Measurements from ENCODE around the gene RAMAC. TPM values are rescaled to one million over a fixed set of nuclear protein-coding genes. Genes with fewer than 3 reads are reported as not detected.

Gene RAMAC
- total and polyA plus RNA-seq, 2 of the 4 experiments (the other 2 are of a cell fraction): 23.6 to 29.6 TPM

DNA sequence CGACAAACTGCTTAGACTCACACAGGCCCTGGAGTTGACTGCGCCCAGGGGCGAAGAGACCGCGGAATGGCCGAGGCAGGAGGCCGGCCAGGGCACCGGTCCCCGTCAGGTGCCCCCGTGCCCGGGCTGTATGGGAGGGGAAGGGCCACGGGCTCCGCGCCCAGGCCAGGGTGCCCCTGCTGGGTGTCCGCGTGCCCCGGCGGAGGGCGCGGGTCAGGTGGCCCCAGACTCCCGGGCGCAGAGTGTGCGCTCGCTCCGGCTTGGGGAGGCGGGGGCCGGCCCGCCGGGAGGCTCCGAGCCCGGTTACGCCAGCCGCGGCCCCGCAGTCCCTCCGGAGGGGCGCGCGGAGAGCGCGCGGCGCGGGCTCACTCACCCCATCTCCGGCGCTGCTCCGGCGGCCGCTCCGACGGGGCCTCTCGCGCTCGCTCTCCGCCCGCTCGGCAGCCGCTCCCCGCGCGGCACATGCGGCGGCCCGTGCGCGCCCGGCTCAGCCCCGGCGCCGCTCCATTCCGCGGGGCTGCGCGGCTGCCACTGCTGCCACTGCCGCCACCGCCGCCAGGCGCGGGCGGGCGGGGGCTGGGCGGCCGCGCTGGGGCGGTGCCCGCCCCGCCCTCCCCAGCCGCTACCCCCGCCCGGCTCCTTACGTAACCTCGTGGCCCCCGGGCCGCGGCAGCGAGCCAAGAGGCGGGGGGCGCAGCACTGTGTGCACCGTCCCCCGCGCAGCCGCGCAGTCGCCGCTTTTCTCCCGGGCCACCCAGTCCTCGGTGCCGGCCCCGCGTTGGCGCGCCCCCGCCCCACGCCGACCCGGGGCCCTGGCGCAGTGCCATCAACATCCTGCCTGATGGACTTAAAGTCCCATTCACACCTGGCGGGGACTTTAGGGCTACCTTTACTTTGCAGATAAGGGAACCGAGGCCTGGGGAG, 33.6 kb upstream of the RAMAC start, which contains the start of gene HOMER2:
Gene HOMER2 (minus strand): TSS at position 563 of the 924 bp plus-strand sequence. CDS start 185 bp downstream, at position 378.
- Histone ChIP-seq H3K4ac (ENCODE audit: low read depth, low read length) (no peak within 1 kb of the TSS), H4K20me1 (ENCODE audit: insufficient read depth, low read length) (no peaks in the 10 kb centered on the region), H2AK5ac (ENCODE audit: low read depth, low read length) (no peak within 1 kb of the TSS), H4K8ac (ENCODE audit: low read depth in 2 of 2, low read length in 2 of 2) (no peak within 1 kb of the TSS), H2AK9ac (replicated peaks; ENCODE audit: low read depth, low read length, poor library complexity) (no peak within 1 kb of the TSS), H3K27ac (ENCODE audit: insufficient read depth, low read length) (no peak within 1 kb of the TSS), H3K9me1 (ENCODE audit: insufficient read depth, low read length) (no peaks in the 10 kb centered on the region; the same call in 1 of the 2 replicates), H4K5ac (ENCODE audit: low read depth, low read length) (no peak within 1 kb of the TSS), H3K14ac (replicated peaks; ENCODE audit: low read depth, low read length) (no peak within 1 kb of the TSS), H2BK120ac (ENCODE audit: low read depth, low read length) (no peak within 1 kb of the TSS), H3K79me1 (ENCODE audit: low read depth in 1 of 2, low read length in 2 of 2) (no peaks in the 10 kb centered on the region), H3K4me3 (ENCODE audit: insufficient read depth, low read depth, low read length) (peak within 1 kb of the TSS; percentile 19), H2BK15ac (ENCODE audit: low read depth, low read length) (no peak within 1 kb of the TSS), H3K9me3 (ENCODE audit: control insufficient read depth, insufficient read depth, low read length) (no peaks in the 10 kb centered on the region), H2AFZ (replicated peaks; ENCODE audit: low read length, poor library complexity) (peak within 1 kb of the TSS; percentile 82), H3K27me3 (ENCODE audit: control insufficient read depth, insufficient read depth, low read length) (peaks cover 24% of the 10 kb centered on the region), H3K23ac (ENCODE audit: low read depth, low read length) (no peak within 1 kb of the TSS), H3K36me3 (ENCODE audit: control insufficient read depth, insufficient read depth, low read length) (no peaks in the 10 kb centered on the region), H3K18ac (ENCODE audit: low read depth, low read length) (no peak within 1 kb of the TSS), H4K91ac (ENCODE audit: insufficient read depth, low read depth, low read length) (no peak within 1 kb of the TSS), H2BK20ac (ENCODE audit: low read depth, low read length) (no peak within 1 kb of the TSS), H3K4me1 (ENCODE audit: control insufficient read depth, insufficient read depth, low read length) (no peaks in the 10 kb centered on the region), H3K9ac (ENCODE audit: low read depth, low read length) (no peak within 1 kb of the TSS), H2BK5ac (ENCODE audit: low read depth, low read length, poor library complexity, severe bottlenecking) (no peak within 1 kb of the TSS), H3K56ac (ENCODE audit: extremely low read depth, insufficient read depth, low read length) (no peak within 1 kb of the TSS), H3K4me2 (ENCODE audit: low read depth, low read length) (peak within 1 kb of the TSS; percentile 57)
- POLR2A ChIA-PET (ENCODE audit: unreplicated experiment): no interaction called here
- dilution Hi-C loops (cut with HindIII; ENCODE audit: low sequenced_read_pairs, unreplicated experiment): no loop called here
- CTCF ChIA-PET: no interaction called here
- in situ Hi-C loops (cut with MboI; ENCODE audit: low sequenced_read_pairs): no loop called here
- 3% methylated on average over 49 of the region's 119 CpGs; no CpG with 5 or more reads in 1 of the 2 experiments for WGBS, 2 experiments (ENCODE audit: extremely low coverage in 2 of 2, insufficient read length in 1 of 2)
- ATAC-seq (ENCODE audit: low read depth) (peak; percentile 82), DNase-seq (no peak)
- intact Hi-C loops (cut with micrococcal nuclease): loop anchor here (10.0 kb wide), 1 partner anchor 98 kb away; no protein-coding TSS in a partner anchor
- BruUV-seq (replicated peaks): no TSS peak
- TF ChIP-seq RAD21 (IDR thresholded peaks at IDR 0.05; ENCODE audit: low read length): no peak
- no peak for TF ChIP-seq MAZ (IDR thresholded peaks at IDR 0.05; ENCODE audit: borderline replicate concordance, low read depth, low read length)
- TF ChIP-seq ELK1 (IDR thresholded peaks at IDR 0.05; ENCODE audit: borderline replicate concordance, low read depth, low read length): no peak
- TF ChIP-seq RFX5 (IDR thresholded peaks at IDR 0.05; ENCODE audit: low read depth, low read length): no peak
- TF ChIP-seq, protein P1, sequence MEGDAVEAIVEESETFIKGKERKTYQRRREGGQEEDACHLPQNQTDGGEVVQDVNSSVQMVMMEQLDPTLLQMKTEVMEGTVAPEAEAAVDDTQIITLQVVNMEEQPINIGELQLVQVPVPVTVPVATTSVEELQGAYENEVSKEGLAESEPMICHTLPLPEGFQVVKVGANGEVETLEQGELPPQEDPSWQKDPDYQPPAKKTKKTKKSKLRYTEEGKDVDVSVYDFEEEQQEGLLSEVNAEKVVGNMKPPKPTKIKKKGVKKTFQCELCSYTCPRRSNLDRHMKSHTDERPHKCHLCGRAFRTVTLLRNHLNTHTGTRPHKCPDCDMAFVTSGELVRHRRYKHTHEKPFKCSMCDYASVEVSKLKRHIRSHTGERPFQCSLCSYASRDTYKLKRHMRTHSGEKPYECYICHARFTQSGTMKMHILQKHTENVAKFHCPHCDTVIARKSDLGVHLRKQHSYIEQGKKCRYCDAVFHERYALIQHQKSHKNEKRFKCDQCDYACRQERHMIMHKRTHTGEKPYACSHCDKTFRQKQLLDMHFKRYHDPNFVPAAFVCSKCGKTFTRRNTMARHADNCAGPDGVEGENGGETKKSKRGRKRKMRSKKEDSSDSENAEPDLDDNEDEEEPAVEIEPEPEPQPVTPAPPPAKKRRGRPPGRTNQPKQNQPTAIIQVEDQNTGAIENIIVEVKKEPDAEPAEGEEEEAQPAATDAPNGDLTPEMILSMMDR (conservative IDR thresholded peaks at IDR 0.05; ENCODE audit: low read depth, low read length): no peak
- TF ChIP-seq CHD1 (IDR thresholded peaks at IDR 0.05; ENCODE audit: low read depth, low read length): no peak
- TF ChIP-seq, protein P2, sequence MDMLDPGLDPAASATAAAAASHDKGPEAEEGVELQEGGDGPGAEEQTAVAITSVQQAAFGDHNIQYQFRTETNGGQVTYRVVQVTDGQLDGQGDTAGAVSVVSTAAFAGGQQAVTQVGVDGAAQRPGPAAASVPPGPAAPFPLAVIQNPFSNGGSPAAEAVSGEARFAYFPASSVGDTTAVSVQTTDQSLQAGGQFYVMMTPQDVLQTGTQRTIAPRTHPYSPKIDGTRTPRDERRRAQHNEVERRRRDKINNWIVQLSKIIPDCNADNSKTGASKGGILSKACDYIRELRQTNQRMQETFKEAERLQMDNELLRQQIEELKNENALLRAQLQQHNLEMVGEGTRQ (IDR thresholded peaks at IDR 0.05; ENCODE audit: low read depth, low read length): no peak
- TF ChIP-seq SMC3 (IDR thresholded peaks at IDR 0.05; ENCODE audit: low read depth, low read length): no peak
- no peak for TF ChIP-seq CEBPB (IDR thresholded peaks at IDR 0.05; ENCODE audit: low read depth, low read length)
- TF ChIP-seq RCOR1 (IDR thresholded peaks at IDR 0.05; ENCODE audit: insufficient replicate concordance, low read length): no peak
- TF ChIP-seq BHLHE40 (IDR thresholded peaks at IDR 0.05; ENCODE audit: low read depth, low read length): no peak
- TF ChIP-seq POLR2A (IDR thresholded peaks at IDR 0.05; ENCODE audit: low read depth, low read length): no peak
- no peak for TF ChIP-seq MXI1 (IDR thresholded peaks at IDR 0.05; ENCODE audit: borderline replicate concordance, low read depth, low read length)
- no peak for TF ChIP-seq FOS (IDR thresholded peaks at IDR 0.05; ENCODE audit: low read depth, low read length)
- no peak for TF ChIP-seq MAFK (IDR thresholded peaks at IDR 0.05; ENCODE audit: low read depth, low read length)
